GM18508 (cell line): Measurements from ENCODE around the gene KAZALD1.

ENCODE experiments used
- ATAC-seq: cut with Tn5 transposase; IDR thresholded peaks from one replicate; pipeline ENCODE4 v1.9.1; 2021; ENCODE audit warnings: moderate number of reproducible peaks; ENCODE audit not compliant: insufficient read depth, unreplicated experiment

KAZALD1 gene

DNA sequence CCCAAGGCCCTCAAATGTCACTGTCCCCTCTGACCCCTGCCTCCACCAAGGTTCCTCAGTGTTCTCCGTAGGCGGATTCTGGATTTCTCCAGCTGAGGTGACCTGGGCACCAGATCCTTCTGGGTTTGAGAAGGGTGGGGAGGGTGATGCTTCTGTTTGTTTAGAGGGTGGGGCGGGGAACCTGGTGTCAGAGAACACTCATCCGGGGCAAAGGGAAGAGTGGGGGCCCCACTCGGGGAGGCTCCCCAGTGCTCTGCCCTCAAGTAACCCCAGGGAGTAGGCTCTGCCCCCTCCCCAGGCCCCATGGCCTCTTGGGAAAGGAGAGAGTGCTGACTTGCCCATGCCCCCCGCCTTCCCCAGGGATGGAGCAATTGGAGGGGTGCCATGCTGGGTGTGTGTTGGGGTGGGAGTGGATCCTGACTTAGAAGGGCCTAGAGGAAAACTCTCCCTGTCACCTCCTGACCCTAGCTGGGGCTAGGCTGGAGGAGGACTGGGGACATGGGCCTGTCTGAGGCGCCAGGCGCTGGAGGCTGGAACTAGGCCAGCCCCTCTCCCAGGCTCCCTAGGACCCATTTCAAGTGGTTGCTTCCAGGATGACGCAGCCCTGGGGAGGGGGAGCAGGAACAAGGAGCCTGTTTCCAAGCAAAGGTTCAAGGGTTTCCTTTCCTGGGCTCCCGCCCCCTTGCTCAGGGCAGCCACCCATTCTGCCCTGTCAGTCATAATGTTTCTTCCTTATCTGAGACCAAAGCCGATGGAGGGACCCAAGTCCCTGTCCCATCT is 27.9 kb downstream of the KAZALD1 start:
- no peak for ATAC-seq

DNA sequence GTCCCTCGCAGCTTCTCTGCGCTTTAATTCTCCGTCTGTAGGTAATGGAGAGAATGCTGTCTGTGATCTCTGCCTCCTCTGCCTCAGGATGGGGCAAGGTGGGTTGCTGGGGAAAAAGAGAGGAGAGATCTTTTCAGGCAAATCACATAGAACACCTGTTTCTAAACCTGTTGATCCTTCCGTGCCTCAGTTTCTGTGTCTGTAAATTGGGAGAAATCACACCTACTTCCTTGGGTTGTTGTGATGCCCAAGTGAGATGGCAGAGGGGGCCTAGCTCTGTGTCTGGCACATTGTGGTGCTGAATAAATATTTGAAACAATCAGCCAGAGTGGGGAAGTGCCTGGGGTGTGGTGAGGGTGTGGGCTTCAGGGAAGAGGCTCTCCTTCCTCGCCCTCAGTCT is 28.8 kb downstream of the KAZALD1 start:
- no peak for ATAC-seq

DNA sequence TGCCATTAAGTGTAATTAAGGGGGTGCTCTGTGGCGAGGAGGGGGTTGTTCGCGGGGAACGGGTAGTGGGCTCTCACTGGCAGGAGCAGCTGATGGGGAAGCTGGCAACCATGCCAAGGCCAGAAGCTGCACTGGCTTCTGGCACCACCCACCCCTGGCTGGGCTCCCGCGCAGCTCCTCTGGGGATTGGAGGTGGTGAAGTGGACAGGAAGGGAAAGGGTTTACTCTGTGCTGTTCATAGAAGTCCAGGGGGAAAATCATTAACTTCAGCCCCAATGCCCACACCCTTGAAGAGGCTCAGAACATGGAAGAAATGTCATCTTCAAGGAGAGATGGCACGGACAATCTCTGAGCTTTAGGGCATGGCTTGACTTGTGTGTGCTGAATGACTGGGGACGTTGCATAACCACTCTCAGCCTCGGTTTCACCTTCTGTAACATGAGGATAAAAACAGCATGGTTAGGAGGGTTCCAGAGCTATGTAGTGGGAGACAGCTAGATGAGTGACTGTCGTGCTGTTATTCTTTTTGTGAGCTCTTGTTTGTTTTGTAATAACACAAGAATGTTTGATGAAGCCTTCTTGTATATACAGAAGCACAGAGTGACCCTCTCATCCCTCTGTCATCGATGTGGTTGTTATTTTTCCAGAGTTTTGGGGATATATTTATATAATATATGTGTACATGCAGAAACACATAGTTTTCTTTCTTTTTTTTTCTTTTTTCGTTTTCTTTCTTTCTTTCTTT is 29.9 kb downstream of the KAZALD1 start:
- ATAC-seq = no peak

DNA sequence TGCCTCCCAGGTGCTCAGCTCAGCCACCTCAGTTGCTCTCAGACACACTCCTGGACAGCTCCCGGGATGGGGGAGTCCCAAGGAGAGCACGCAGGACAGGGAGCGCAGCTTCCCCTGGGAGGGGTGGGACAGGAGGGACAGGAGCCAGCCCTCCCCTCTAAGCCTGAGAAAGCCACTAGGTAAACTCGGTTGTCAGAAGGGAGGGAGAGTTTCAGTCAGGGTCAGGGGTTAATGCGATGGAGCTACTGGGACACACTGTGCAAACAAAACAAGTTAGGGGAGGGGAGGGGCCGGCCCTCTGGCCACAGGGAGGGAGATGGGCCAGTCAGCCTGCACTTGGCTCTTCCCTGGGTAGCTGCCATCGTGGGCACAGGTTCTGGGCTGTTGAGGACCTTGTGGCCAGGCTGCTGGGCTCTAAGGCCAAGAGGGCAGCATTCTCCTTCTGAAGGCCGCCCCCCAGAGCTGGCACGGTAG is 31.1 kb downstream of the KAZALD1 start:
- no peak for ATAC-seq

DNA sequence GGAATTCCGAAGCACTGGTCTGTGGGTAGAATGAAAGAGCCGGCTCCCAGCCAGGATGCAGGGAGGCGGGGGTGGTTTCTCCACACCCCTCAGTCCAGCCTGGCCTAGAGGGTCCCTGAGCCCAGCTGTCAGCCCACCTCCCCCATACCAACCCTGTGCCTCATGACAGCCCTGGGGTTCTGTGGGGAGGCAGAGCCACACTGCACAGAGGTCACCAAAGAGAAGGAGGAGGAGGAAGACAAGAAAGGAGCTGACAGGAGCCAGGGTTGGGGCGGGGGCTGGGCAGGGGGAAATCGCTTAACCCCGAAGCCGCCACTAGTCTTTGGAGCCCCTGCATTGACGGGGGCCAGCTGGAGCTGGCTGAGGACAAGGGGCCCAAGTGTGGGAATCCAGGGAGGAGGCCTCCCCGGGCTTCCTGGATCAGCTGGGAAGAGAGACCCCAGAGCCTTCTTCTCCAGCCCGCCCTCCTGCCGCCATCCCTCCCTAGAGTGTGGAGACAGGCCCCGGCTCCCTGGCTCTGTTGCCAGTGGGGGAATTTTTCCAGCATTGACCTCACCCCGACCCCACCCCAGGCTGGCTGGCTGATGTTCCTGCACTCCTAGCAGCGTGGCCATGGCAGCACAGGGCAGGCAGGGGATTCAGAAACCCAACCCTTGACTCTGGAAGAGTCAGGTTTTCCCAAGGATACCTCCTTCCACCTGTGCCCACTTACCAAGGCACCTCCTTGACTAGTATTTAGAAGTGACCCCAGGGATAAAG is 32.5 kb downstream of the KAZALD1 start:
- ATAC-seq = no peak

DNA sequence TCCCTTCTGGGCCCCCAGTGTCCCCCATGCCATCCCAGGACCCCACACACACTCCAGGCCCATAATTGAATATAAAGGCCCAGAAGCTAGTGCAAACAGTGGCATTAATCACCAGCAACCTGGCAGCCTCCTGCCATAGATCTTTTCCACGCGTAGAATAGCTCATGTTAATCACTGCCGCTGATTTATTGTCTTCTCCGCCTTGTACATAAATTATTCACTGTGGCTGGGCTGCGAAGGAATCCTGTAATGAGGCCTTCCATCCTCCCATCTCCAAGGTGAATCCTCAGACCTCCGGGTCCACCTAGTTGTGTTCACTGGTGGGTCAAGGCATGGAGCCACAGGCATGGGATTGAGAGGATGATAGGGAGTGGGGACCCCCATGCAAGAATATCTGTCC is 33.2 kb downstream of the KAZALD1 start:
- ATAC-seq = no peak

DNA sequence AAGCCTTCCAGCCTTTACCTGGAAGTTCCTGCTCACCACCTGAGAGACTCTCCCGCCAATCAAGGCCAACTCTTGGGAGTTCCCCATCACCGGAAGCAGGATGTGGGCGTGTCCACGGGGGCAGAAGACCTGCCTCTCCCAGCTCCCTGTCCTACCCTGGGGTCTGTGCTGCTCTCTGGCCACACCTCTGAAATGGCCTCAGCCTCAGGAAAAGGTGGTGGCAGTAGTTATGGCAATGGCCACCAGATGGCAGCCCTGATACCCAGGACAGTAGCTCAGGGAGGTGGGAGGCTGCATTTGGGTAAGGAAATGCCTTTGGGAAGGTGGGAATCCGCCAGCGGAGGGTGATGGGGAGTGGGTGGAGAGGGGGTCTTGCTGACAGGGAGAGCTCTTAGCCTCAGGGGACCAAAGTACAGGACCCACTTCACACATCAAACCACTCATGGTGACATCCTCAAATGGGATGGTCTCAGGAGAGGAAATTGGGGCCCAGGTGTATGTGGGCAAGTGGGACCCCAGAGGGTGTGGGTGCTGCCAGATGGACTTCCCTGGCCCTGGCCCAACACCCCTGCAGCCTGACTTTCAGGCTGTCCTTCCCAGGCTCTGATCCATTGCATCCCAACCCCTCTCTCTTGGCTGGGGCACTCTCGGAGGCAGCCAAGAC is 33.9 kb downstream of the KAZALD1 start:
- ATAC-seq = no peak

DNA sequence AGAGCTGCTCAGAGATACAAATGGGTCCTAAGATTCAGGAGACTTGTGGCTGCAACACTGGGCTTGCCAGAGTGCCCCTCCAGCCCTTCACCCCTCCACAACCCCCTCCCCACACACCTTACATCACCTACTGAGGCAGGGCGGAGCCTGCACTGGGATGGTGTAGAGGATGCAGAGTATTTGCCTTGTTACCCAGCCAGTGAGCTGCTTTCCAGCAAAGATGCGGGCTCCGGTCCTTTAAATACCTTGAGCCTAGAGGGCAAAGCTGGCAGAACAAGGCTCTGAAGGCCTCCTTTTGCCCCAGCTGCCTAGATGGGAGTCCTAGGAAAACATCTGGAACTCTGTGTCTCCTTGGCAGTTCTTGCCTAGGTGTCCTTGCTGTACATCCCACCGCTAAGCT is 34.6 kb downstream of the KAZALD1 start:
- ATAC-seq = no peak

DNA sequence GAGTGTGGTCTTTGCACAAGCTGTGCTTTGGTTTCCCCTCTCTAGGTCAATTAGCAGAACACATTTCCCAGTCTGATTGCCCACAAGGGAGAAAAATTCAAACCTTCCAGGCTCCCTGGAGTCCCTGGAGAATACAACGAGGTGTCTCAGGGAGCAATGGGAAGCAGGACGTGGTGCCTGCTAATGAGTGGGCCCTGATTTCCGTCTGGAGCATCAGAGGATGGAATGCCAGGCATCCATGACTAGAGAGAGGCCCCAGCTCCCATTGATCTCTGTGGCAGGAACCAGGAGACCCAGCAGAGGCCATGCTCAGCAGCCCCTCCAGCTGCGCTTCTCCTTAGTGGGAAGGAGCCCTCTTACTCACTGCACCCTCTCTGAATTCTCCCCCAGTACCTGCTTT is 36.1 kb downstream of the KAZALD1 start:
- no peak for ATAC-seq

DNA sequence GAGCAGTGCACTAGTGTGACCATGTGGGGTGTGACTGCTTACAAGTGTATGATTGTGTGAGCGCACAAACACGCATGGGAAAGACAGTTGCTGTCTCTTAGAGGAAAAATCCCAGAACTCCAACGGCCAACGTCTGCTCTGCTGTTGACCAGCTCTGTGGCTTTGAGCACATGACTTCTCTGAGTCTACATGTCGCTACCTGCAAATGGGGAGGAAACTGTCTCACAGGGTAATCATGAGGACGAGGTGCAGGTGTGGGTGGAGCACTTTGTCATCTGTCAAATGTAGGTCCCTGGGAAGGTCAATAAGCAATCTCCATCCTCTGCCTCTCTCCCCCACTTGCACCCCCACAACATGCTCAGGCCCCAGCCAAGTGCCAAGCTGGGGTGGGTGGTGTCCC is 38.1 kb downstream of the KAZALD1 start:
- no peak for ATAC-seq

DNA sequence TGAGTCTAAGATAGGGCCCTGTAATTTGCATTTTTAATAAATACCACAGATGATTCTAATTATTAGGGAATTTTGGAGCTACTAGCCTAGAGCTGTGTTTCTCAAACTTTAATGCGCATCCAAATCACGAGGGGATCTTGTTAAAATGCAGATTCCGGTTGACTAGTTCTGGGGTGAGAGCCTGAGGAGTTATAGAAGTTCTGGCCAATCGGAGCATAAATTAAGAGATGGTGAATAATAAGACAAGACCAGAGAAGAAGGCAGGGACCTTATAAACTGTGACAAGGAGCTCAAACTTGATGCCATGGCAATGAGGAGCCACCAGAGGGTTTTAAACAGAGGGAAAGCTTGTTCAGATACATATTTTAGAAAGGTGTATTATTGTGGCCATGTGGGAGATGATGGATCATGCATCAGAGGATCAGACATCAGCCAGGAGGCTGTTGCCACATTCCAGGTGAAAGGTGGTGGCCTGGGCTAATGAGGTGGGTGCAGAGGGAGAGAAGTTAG is 39.6 kb downstream of the KAZALD1 start:
- no peak for ATAC-seq

DNA sequence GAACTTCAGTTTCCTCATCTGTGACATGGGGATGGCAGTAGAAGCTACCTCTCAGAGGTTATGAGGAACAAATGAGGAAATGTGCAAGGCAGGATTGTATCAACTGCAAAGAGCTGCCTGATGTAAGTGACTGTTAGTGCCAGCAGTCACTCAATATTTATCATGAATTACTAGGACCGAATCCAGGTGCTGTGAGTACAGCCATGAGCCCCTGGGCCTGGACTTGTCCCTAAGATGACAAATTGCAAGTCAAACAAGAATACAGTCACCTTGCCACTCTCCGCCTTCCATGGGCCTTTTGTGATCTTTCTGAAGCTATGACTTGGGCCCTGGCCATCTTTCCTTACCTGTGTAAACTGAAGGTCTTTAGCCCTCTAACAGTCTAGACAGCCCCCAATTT is 41.6 kb downstream of the KAZALD1 start:
- no peak for ATAC-seq

DNA sequence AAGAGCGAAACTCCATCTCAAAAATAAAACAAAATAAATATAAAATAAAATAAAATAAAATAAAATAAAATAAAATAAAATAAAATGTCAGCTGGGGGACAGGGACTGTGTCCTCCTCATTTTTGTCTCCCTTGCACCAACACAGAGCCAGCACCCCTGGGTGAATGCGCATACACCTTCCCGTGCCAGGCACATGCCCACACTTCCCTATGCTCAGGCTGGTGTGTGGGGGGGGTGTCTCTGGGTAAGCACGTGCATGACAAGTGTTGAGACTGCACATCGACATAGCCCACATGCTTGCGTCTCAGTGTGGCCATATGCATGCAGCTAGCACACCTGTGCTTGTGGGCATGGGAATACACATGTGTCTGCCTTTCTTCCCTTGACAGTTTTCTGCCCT is 44.6 kb downstream of the KAZALD1 start:
- no peak for ATAC-seq

DNA sequence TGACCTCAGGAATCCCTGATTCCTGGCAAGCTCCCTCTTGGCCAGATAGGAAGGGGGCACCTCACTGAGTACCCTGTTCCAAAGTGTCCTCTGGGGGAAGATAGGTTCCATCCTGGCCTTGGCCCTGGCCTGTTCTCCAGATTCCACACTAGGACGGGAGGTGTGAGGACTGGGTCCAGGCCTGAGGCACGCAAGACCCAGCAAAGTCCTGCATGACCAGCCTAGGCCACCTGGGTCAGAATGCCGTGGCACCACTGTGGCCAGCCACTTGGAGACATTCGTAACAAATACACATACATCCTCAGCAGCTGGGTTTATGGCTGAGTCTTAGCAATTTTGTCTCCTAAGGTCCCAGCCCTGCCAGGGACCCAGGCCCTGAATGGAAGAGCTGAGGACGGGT is 46.0 kb downstream of the KAZALD1 start:
- no peak for ATAC-seq

DNA sequence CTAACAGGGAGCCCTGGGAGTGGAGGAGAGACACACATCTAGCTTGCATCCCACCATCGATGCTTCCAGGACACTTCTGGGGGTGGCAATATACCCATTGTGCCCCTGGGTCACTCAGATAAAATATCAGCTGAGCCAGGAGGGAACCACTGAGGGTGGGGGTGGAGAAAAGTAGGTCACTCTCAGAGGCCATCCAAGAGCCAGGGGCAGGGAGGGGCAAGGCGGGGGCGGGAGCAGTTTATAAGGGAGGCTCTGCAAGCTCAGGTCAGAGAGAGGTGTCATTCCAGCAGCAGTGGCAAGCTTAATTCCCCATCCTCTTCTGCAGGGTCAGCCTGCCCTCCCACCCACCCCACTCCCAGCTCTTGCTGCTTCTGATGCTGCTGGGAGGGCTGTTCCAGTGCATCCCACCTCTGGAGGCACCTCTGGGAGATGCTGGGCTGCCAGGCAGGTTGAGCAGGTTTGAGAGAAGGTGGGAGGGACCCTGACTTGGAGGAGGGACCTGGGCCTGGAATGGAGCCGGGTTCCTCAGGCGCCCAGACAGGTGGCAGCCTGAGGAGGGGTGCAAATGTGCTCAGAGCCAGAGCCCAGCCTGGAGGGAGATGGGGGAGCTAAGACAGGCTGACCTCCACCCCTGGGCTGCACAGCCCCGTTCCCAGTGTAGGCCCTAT is 49.2 kb downstream of the KAZALD1 start:
- no peak for ATAC-seq

DNA sequence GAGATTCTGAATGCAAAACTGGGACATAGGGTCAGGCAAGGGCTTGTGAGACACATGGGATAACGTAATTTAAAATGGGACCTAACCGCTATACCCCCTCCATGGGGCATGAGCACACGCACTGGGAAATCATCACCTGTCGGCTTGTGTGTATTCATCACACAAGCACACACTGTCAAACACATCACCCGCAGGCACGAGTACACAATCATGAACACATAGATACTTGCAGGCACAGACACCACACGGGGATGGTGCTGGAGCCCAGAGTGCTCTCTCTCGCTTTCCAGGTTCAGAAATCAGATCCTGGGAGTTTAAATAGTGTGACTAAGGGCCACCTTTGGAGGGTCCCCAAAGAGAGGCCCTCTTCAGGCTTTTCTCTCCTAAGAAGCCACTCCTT is 49.8 kb downstream of the KAZALD1 start:
- no peak for ATAC-seq

DNA sequence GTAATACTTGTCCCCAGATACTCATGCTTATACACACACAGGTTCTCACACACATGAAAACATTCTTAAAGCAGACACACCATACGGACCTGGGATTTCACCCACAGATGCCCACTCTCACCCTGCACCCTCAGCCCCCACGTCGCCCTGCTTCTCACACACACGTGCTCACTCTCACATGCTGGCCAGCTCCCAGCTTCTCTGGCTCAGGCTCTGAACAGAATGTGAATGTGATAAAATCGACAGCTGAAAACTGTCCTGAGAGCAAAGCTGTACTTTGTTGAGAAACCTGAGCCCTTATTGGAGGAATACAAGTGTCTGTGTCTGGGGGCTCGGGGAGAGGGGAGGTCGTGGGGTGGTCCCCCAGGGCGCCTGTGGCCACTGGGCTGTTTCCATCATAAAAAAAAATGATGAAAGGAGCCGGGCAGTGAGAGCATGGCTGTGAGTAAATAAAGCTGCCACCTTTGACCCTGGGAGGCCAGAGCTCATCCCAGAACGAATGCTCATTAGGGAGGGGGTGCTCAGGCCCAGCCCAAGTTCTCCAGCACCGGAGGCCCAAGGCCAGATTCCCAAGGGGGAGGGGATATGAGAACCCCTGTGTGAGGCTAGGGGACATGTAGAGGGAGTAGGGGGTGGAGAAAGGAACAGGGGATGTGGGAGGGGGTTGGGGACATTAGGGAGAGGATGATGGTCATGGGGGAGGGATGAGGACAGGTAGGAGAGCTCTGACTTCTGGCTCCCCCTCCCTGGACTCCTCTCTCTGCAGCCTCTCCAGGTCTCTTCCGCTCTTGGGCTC is 51.2 kb downstream of the KAZALD1 start:
- no peak for ATAC-seq

DNA sequence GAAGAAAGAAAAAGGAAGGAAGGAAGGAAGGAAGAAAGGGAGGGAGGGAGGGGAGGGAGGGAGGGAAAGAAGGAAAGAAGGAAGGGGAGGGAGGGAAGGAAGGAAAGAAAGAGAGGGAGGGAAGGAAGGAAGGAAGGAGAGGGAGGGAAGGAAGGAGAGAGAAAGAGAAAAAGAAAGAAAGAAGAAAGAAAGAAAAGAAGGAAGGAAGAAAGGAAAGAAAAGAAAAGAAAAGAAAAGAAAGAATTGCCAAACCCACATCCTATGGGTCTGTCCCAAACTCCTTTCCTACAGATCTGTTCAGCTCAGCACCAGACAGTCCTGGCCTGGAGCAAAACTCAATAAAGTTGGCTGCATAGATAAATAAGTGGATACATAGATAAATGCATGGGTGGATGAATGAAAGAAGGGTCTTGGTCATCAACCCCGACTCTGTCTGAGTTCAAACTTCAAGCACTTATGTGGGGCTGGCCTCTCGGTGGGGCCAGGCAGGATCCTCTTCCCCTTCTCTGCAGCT is 52.2 kb downstream of the KAZALD1 start:
- no peak for ATAC-seq

DNA sequence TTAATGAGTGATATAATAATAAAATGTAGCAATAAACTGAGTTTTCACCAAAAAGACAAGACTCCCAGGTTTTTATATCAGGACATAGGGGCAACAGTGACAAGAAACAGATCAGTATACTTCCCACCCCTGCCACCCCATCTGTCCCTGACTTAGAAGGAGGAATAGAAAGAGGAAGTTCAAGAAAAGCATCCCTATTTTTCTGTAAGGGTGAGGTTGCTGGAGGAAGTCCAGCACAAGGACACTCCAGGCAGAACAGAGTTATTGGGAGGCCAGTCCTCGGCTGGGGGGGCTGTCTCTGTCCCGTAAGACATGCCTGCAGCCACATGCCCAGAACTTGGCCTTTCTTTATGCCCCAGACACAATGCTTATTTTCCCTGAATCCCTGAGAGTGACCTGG is 52.9 kb downstream of the KAZALD1 start:
- ATAC-seq = no peak
